ENCODE measurements around the gene ERN1. TPM values are rescaled to one million over a fixed set of nuclear protein-coding genes. Genes with fewer than 3 reads are reported as not detected.

Gene ERN1
- total and polyA plus RNA-seq, 2 donors from 2014 or later: 2.8 to 37.0 TPM

GRCh38 chr17:64133546-64134215, 3.7 kb upstream of the ERN1 start:
- intact Hi-C loops (cut with DNase I): loop anchor here (5.0 to 10.0 kb wide), 3 partner anchors 69 to 219 kb away; partner anchors contain the start of genes CSHL1 and GH1
- no peak overlapping the region for H3K27ac ChIP-seq (ENCODE audit: low read depth in 2 of 2, low read length in 2 of 2)
- peaks cover 0 to 4% (median 0%) of the 10 kb centered on the region in 3 donors for H3K4me1 ChIP-seq (ENCODE audit: control insufficient read depth in 2 of 3, insufficient read depth in 2 of 3, low read depth in 1 of 3, low read length in 3 of 3)
- peak; percentile 61 for TF ChIP-seq CTCF (IDR thresholded peaks at IDR 0.05; ENCODE audit: borderline replicate concordance, extremely low read depth, insufficient read depth)
- no peak overlapping the region for H3K9ac ChIP-seq (ENCODE audit: low read length in 3 of 3)
- H3K27me3 ChIP-seq (ENCODE audit: control insufficient read depth, insufficient read depth, low read length): no peaks in the 10 kb centered on the region
- no peak overlapping the region for H3K4me3 ChIP-seq (ENCODE audit: low read length in 3 of 3)
- DNase-seq (peak in 3 of 5 donors; percentile 28 to 89 (median 85)), FAIRE-seq (no peak)
- no peaks in the 10 kb centered on the region for H3K9me3 ChIP-seq (ENCODE audit: control insufficient read depth in 2 of 3, insufficient read depth in 1 of 3, low read length in 3 of 3)
- H3K36me3 ChIP-seq (ENCODE audit: control insufficient read depth in 2 of 3, insufficient read depth in 3 of 3, low read length in 3 of 3): no peaks in the 10 kb centered on the region

GRCh38 chr17:64131606-64132270, 1.8 kb upstream of the ERN1 start:
- Histone ChIP-seq H3K36me3 (ENCODE audit: control insufficient read depth in 2 of 3, insufficient read depth in 3 of 3, low read length in 3 of 3) (no peaks in the 10 kb centered on the region), H3K4me1 (ENCODE audit: control insufficient read depth in 2 of 3, insufficient read depth in 2 of 3, low read depth in 1 of 3, low read length in 3 of 3) (peaks cover 0 to 7% (median 0%) of the 10 kb centered on the region in 3 donors), H3K27ac (ENCODE audit: low read depth in 2 of 2, low read length in 2 of 2) (no peak overlapping the region), H3K9me3 (ENCODE audit: control insufficient read depth in 2 of 3, insufficient read depth in 1 of 3, low read length in 3 of 3) (no peaks in the 10 kb centered on the region), H3K9ac (ENCODE audit: low read length in 3 of 3) (no peak overlapping the region), H3K4me3 (ENCODE audit: low read length in 3 of 3) (no peak overlapping the region), H3K27me3 (ENCODE audit: control insufficient read depth, insufficient read depth, low read length) (no peaks in the 10 kb centered on the region)
- DNase-seq (no peak), FAIRE-seq (no peak)
- no peak for TF ChIP-seq CTCF (IDR thresholded peaks at IDR 0.05; ENCODE audit: borderline replicate concordance, extremely low read depth, insufficient read depth)
- intact Hi-C loops (cut with DNase I): loop anchor here (5.0 to 10.0 kb wide), 3 partner anchors 67 to 217 kb away; partner anchors contain the start of genes CSHL1 and GH1

- Histone ChIP-seq H3K36me3 (ENCODE audit: control insufficient read depth in 2 of 3, insufficient read depth in 3 of 3, low read length in 3 of 3) (no peaks in the 10 kb centered on the region), H3K4me1 (ENCODE audit: control insufficient read depth in 2 of 3, insufficient read depth in 2 of 3, low read depth in 1 of 3, low read length in 3 of 3) (peaks cover 0 to 9% (median 0%) of the 10 kb centered on the region in 3 donors), H3K9me3 (ENCODE audit: control insufficient read depth in 2 of 3, insufficient read depth in 1 of 3, low read length in 3 of 3) (no peaks in the 10 kb centered on the region), H3K27ac (ENCODE audit: low read depth in 2 of 2, low read length in 2 of 2) (peak overlapping the region; percentile 91), H3K9ac (ENCODE audit: low read length in 3 of 3) (peak overlapping the region in 2 of 3 donors; percentile 44 to 67), H3K27me3 (ENCODE audit: control insufficient read depth, insufficient read depth, low read length) (no peaks in the 10 kb centered on the region), H3K4me3 (ENCODE audit: low read length in 3 of 3) (peak overlapping the region; percentile 24 to 64 (median 56))
- no peak for TF ChIP-seq CTCF (IDR thresholded peaks at IDR 0.05; ENCODE audit: borderline replicate concordance, extremely low read depth, insufficient read depth)
- intact Hi-C loops (cut with DNase I): loop anchor here (5.0 to 10.0 kb wide), 3 partner anchors 66 to 216 kb away; partner anchors contain the start of genes CSHL1 and GH1
- DNase-seq: peak in 3 of 5 donors; percentile 74 to 91 (median 80)
- FAIRE-seq: no peak
Measured at GRCh38 chr17:64130559-64131001, 636 bp upstream of the ERN1 start.
